CD4-positive, alpha-beta T cell (primary cell): ENCODE results near the gene IFI30. TPM values are rescaled to one million over a fixed set of nuclear protein-coding genes. Genes with fewer than 3 reads are reported as not detected.

ENCODE experiments used
- ATAC-seq: fragments of 200-7000 bp; cut with Tn5 transposase; one replicate; pipeline ENCODE4 v1.10.0; 2022; ENCODE audit warnings: mild to moderate bottlenecking; ENCODE audit not compliant: poor library complexity
- CTCF ChIA-PET: fragments of 350-600 bp; sonication (Branson Sonifier 250); formaldehyde crosslinking; loops from one replicate; lab custom pipeline; 2021; ENCODE audit warnings: antibody characterized with exemption, inconsistent platforms; lab: Charles Lee
- POLR2A ChIA-PET: fragments of 350-600 bp; sonication (Branson Sonifier 250); formaldehyde crosslinking; loops from one replicate; lab custom pipeline; 2021; ENCODE audit warnings: antibody characterized with exemption, inconsistent platforms; lab: Charles Lee
- DNase-seq, 14 experiments: peaks; one replicate each; pipeline ENCODE4 v3.0.0-alpha.2; 2013 to 2020; ENCODE audit warnings: mixed read lengths in 2 of 14
- H3K27ac ChIP-seq, 2 donors: one replicate each; pipeline versions ENCODE4 v1.5.1 to v1.7.0; 2013; ENCODE audit warnings: low read length in 2 of 2, low read depth in 1 of 2, mild to moderate bottlenecking in 1 of 2
- H3K27me3 ChIP-seq, 2 experiments: 1 replicate in 1 of 2; 2 replicates in 1 of 2; pipeline versions ENCODE4 v1.6.1 to v1.7.0; 2013; ENCODE audit warnings: low read length in 2 of 2, control low read depth in 1 of 2, mild to moderate bottlenecking in 1 of 2, moderate library complexity in 1 of 2; ENCODE audit not compliant: insufficient read depth in 2 of 2, control insufficient read depth in 1 of 2
- H3K36me3 ChIP-seq: one replicate; pipeline ENCODE4 v1.6.1; 2013; ENCODE audit warnings: low read length, control low read depth; ENCODE audit not compliant: insufficient read depth
- H3K4me1 ChIP-seq: one replicate; pipeline ENCODE4 v1.6.1; 2013; ENCODE audit warnings: low read length, control low read depth; ENCODE audit not compliant: insufficient read depth
- H3K4me3 ChIP-seq: one replicate; pipeline ENCODE4 v1.5.1; 2013; ENCODE audit warnings: mild to moderate bottlenecking, low read length, moderate library complexity
- H3K9me3 ChIP-seq, 2 experiments: 1 replicate in 1 of 2; 2 replicates in 1 of 2; pipeline versions ENCODE4 v1.6.1 to v1.7.0; 2013; ENCODE audit warnings: low read length in 2 of 2, mild to moderate bottlenecking in 2 of 2, control low read depth in 1 of 2, moderate library complexity in 1 of 2; ENCODE audit not compliant: control insufficient read depth in 1 of 2, insufficient read depth in 1 of 2
- H3K27ac Mint-ChIP-seq: one replicate; pipeline ENCODE4 v1.8.0; 2020; ENCODE audit warnings: mixed read lengths
- H3K27me3 Mint-ChIP-seq: one replicate; pipeline ENCODE4 v1.8.0; 2021; ENCODE audit warnings: mixed read lengths
- H3K36me3 Mint-ChIP-seq: one replicate; pipeline ENCODE4 v1.8.0; 2021; ENCODE audit warnings: low read depth, mixed read lengths
- H3K4me1 Mint-ChIP-seq: one replicate; pipeline ENCODE4 v1.8.0; 2021; ENCODE audit warnings: low read depth, mixed read lengths
- H3K4me3 Mint-ChIP-seq: one replicate; pipeline ENCODE4 v1.8.0; 2020; ENCODE audit warnings: mild to moderate bottlenecking, mixed read lengths
- H3K9me3 Mint-ChIP-seq: one replicate; pipeline ENCODE4 v1.8.0; 2020; ENCODE audit warnings: mixed read lengths
- CTCF ChIP-seq: fragments of 200-600 bp; IDR thresholded peaks from one replicate; pipeline ENCODE4 v1.8.0; 2022; ENCODE audit warnings: antibody characterized with exemption, mild to moderate bottlenecking
- intact Hi-C, 2 experiments: fragments of 100-400 bp; cut with DNase I in 1 of 2; cut with micrococcal nuclease in 1 of 2; formaldehyde crosslinking; loops; one replicate each; pipeline versions ENCODE4 v1.15.1 to v1.9.0; 2023 to 2025; cut with DNase I, micrococcal nuclease
- total RNA-seq, 174 experiments: library from RNA in 2 of 174; stranded (reverse) in 2 of 174; gene quantifications; one replicate each; pipeline ENCODE4 v1.2.3 and lab custom pipeline; 2021 to 2026

The IFI30 gene
- total RNA-seq, 2 experiments from 2014 or later, result 10.6 to 10.7 TPM

DNA sequence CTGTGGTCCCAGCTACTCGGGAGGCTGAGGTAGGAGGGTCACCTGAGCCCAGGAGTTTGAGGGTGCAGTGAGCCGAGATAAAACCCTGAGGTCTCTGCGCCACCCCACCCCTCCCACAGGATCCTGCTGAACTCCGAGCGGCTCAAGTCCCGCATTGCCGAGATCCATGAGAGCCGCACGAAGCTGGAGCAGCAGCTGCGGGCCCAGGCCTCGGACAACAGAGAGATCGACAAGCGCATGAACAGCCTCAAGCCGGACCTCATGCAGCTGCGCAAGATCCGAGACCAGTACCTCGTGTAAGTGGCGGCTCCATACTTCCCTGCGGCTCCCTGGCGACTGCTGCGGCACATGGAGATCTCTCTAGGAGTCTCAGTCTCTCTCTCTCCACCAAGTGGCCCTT, 6.6 kb upstream of the IFI30 start:
- no peak overlapping the region for H3K27ac ChIP-seq
- no peak overlapping the region for H3K4me3 Mint-ChIP-seq
- peaks cover 28% of the 10 kb centered on the region for H3K36me3 ChIP-seq

GRCh38 chr19:18167975-18168645, 5.5 kb upstream of the IFI30 start:
- intact Hi-C loops, result loop anchor here (1.0 to 5.0 kb wide), 4 partner anchors 55 to 231 kb away; no protein-coding TSS in a partner anchor
- peaks cover 19% of the 10 kb centered on the region for H3K36me3 ChIP-seq
- peaks cover 16% of the 10 kb centered on the region for H3K4me1 ChIP-seq
- H3K9me3 ChIP-seq, result no peaks in the 10 kb centered on the region
- ATAC-seq (peak; percentile 97), DNase-seq (peak; percentile 42 to 80 (median 53))
- Mint-ChIP-seq H3K36me3 (peaks cover 39% of the 10 kb centered on the region), H3K9me3 (no peaks in the 10 kb centered on the region), H3K4me1 (peaks cover 4% of the 10 kb centered on the region), H3K4me3 (no peak overlapping the region), H3K27me3 (no peaks in the 10 kb centered on the region), H3K27ac (no peak overlapping the region)
- ChIA-PET POLR2A (interaction anchor here (1.0 to 1.5 kb wide), 4 partner anchors 16 to 160 kb away, joined by 3 to 5 read pairs (median 4); partner anchors contain the start of genes ARRDC2 and MPV17L2), CTCF (interaction anchor here (0.6 to 1.6 kb wide), 12 partner anchors 9 to 259 kb away, joined by 3 to 7 read pairs (median 4); partner anchors contain the start of genes ARRDC2 and LSM4)
- no peak overlapping the region for H3K27ac ChIP-seq
- TF ChIP-seq CTCF, result peak; percentile 72
- H3K4me3 ChIP-seq, result no peak overlapping the region
- no peaks in the 10 kb centered on the region for H3K27me3 ChIP-seq

More for the DNA sequence above, 6.6 kb upstream of the IFI30 start:
- Histone ChIP-seq H3K4me3 (no peak overlapping the region), H3K9me3 (no peaks in the 10 kb centered on the region), H3K27me3 (no peaks in the 10 kb centered on the region), H3K4me1 (peaks cover 14% of the 10 kb centered on the region)
- no peaks in the 10 kb centered on the region for H3K27me3 Mint-ChIP-seq
- no peak for TF ChIP-seq CTCF
- H3K4me1 Mint-ChIP-seq, result peaks cover 4% of the 10 kb centered on the region
- ATAC-seq (no peak), DNase-seq (no peak)
- peaks cover 44% of the 10 kb centered on the region for H3K36me3 Mint-ChIP-seq
- CTCF ChIA-PET, result interaction anchor here (1.6 kb wide), 1 partner anchor 10 kb away, joined by 5 read pairs; no protein-coding TSS in a partner anchor
- no peak overlapping the region for H3K27ac Mint-ChIP-seq
- intact Hi-C loops, result loop anchor here in 1 of 2 experiments (2.0 to 5.0 kb wide), 2 partner anchors 160 to 230 kb away; no protein-coding TSS in a partner anchor
- POLR2A ChIA-PET, result no interaction called here
- no peaks in the 10 kb centered on the region for H3K9me3 Mint-ChIP-seq

DNA sequence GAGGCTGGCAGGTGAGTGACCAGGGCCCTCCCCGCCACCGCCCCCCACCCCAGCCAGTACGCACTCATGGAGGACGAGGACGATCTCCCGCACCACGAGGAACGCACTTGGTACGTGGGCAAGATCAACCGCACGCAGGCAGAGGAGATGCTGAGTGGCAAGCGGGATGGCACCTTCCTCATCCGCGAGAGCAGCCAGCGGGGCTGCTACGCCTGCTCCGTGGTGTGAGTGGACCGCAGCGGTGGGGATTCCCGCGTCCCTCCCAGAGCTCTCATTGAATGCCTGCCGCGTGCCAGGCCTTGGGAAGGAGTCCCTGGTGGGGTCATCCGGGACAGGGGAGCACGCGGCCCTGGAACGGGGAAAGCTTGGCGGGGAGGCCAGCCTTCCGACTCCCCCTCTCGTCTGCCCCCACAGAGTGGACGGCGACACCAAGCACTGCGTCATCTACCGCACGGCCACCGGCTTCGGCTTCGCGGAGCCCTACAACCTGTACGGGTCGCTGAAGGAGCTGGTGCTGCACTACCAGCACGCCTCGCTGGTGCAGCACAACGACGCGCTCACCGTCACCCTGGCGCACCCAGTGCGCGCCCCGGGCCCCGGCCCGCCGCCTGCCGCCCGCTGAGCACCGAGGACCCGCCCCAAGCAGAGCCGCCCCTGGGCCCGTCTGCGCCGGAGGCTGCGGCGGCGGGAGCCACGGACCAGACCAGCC, 4.8 kb upstream of the IFI30 start:
- ATAC-seq, result no peak
- no peaks in the 10 kb centered on the region for H3K27me3 Mint-ChIP-seq
- Histone ChIP-seq H3K27me3 (no peaks in the 10 kb centered on the region), H3K4me1 (peaks cover 21% of the 10 kb centered on the region), H3K27ac (no peak overlapping the region), H3K4me3 (no peak overlapping the region), H3K36me3 (peaks cover 17% of the 10 kb centered on the region), H3K9me3 (no peaks in the 10 kb centered on the region)
- no peaks in the 10 kb centered on the region for H3K9me3 Mint-ChIP-seq
- CTCF ChIA-PET, result interaction anchor here (0.7 to 1.6 kb wide), 7 partner anchors 8 to 231 kb away, joined by 3 to 7 read pairs (median 5); partner anchors contain the start of gene ARRDC2
- no peak for TF ChIP-seq CTCF
- DNase-seq, result peak in 1 of 14 experiments; percentile 44
- POLR2A ChIA-PET, result interaction anchor here (1.0 to 1.5 kb wide), 4 partner anchors 17 to 161 kb away, joined by 3 to 5 read pairs (median 4); partner anchors contain the start of genes ARRDC2 and MPV17L2
- H3K4me1 Mint-ChIP-seq, result peaks cover 4% of the 10 kb centered on the region
- H3K27ac Mint-ChIP-seq, result no peak overlapping the region
- no peak overlapping the region for H3K4me3 Mint-ChIP-seq
- H3K36me3 Mint-ChIP-seq, result peaks cover 34% of the 10 kb centered on the region
- intact Hi-C loops, result loop anchor here (1.0 to 5.0 kb wide), 3 partner anchors 56 to 232 kb away; no protein-coding TSS in a partner anchor
